CD8-positive, alpha-beta memory T cell (primary cell): Measurements from ENCODE around the gene CLPSL2. TPM values are rescaled to one million over a fixed set of nuclear protein-coding genes. Genes with fewer than 3 reads are reported as not detected.

ENCODE experiments used
- CTCF ChIA-PET: fragments of 350-600 bp; sonication (Branson Sonifier 250); formaldehyde crosslinking; loops from one replicate; lab custom pipeline; 2021; ENCODE audit warnings: antibody characterized with exemption; lab: Charles Lee
- POLR2A ChIA-PET: fragments of 350-600 bp; sonication (Branson Sonifier 250); formaldehyde crosslinking; loops from one replicate; lab custom pipeline; 2021; ENCODE audit warnings: antibody characterized with exemption; lab: Charles Lee
- DNase-seq, 5 donors: peaks; one replicate each; pipeline versions ENCODE4 v3.0.0 to v3.0.0-alpha.2; 2020 to 2022; ENCODE audit warnings: mixed read lengths in 1 of 5
- H3K27ac ChIP-seq: one replicate; pipeline ENCODE4 v1.7.0; 2013; ENCODE audit warnings: low read depth, mild to moderate bottlenecking, low read length, moderate library complexity
- H3K27me3 ChIP-seq: 2 replicates; pipeline ENCODE4 v1.7.0; 2013; ENCODE audit warnings: low read length, mild to moderate bottlenecking; ENCODE audit not compliant: insufficient read depth, poor library complexity, severe bottlenecking
- H3K36me3 ChIP-seq: 2 replicates; pipeline ENCODE4 v1.7.0; 2013; ENCODE audit warnings: mild to moderate bottlenecking, low read length, moderate library complexity; ENCODE audit not compliant: insufficient read depth
- H3K4me1 ChIP-seq: 2 replicates; pipeline ENCODE4 v1.7.0; 2013; ENCODE audit warnings: mild to moderate bottlenecking, low read length, moderate library complexity; ENCODE audit not compliant: insufficient read depth
- H3K4me3 ChIP-seq: 2 replicates; pipeline ENCODE4 v1.7.0; 2013; ENCODE audit warnings: mild to moderate bottlenecking, low read length
- H3K9me3 ChIP-seq: 2 replicates; pipeline ENCODE4 v1.7.0; 2013; ENCODE audit warnings: mild to moderate bottlenecking, low read length
- H3K27ac Mint-ChIP-seq, 8 donors: one replicate each; pipeline ENCODE4 v1.8.0; 2020 to 2021; ENCODE audit warnings: mixed read lengths in 8 of 8, mild to moderate bottlenecking in 6 of 8, inconsistent platforms in 3 of 8, moderate library complexity in 3 of 8
- H3K27me3 Mint-ChIP-seq, 2 donors: one replicate each; pipeline ENCODE4 v1.8.0; 2020 to 2021; ENCODE audit warnings: mixed read lengths in 2 of 2, mild to moderate bottlenecking in 1 of 2, moderate library complexity in 1 of 2
- H3K36me3 Mint-ChIP-seq, 3 donors: one replicate each; pipeline ENCODE4 v1.8.0; 2020 to 2021; ENCODE audit warnings: mixed read lengths in 3 of 3, inconsistent platforms in 1 of 3, mild to moderate bottlenecking in 1 of 3
- H3K4me1 Mint-ChIP-seq, 3 donors: one replicate each; pipeline ENCODE4 v1.8.0; 2020 to 2021; ENCODE audit warnings: mixed read lengths in 3 of 3, inconsistent platforms in 1 of 3, mild to moderate bottlenecking in 1 of 3
- H3K4me3 Mint-ChIP-seq, 7 donors: one replicate each; pipeline ENCODE4 v1.8.0; 2020 to 2021; ENCODE audit warnings: mixed read lengths in 7 of 7, mild to moderate bottlenecking in 6 of 7, moderate library complexity in 4 of 7, inconsistent platforms in 2 of 7
- H3K9me3 Mint-ChIP-seq, 5 donors: one replicate each; pipeline ENCODE4 v1.8.0; 2020 to 2022; ENCODE audit warnings: mixed read lengths in 5 of 5, mild to moderate bottlenecking in 3 of 5, moderate library complexity in 2 of 5, inconsistent platforms in 1 of 5
- polyA plus RNA-seq: library from polyadenylated mRNA; unstranded; fragments of 300-500 nt; fragmentation: Illumina TruSeq; gene quantifications from one replicate; pipeline ENCODE4 v1.2.3, GENCODE V29; 2021
- total RNA-seq, 2 experiments: library from RNA; stranded (reverse); gene quantifications; one replicate each; pipeline ENCODE4 v1.2.3, GENCODE V29; 2021

Gene CLPSL2
- total and polyA plus RNA-seq, 3 experiments from 2014 or later: not detected

GRCh38 chr6:35751594-35751993 is 24.8 kb upstream of the CLPSL2 start:
- no peak overlapping the region for H3K27ac ChIP-seq
- peaks cover 4 to 9% of the 10 kb centered on the region in 2 donors for H3K27me3 Mint-ChIP-seq
- H3K4me1 Mint-ChIP-seq: no peaks in the 10 kb centered on the region
- H3K4me3 Mint-ChIP-seq: no peak overlapping the region
- ChIA-PET POLR2A (interaction anchor here (0.6 kb wide), 1 partner anchor 169 kb away, joined by 3 read pairs; the partner anchor contains the start of gene SRPK1), CTCF (no interaction called here)
- no peaks in the 10 kb centered on the region for H3K27me3 ChIP-seq
- no peaks in the 10 kb centered on the region for H3K4me1 ChIP-seq
- DNase-seq: no peak
- H3K36me3 Mint-ChIP-seq: peaks cover 0 to 12% (median 3%) of the 10 kb centered on the region in 3 donors
- H3K9me3 Mint-ChIP-seq: peaks cover 2 to 7% (median 6%) of the 10 kb centered on the region in 5 donors
- H3K4me3 ChIP-seq: no peak overlapping the region
- no peaks in the 10 kb centered on the region for H3K9me3 ChIP-seq
- peak overlapping the region in 1 of 8 donors; percentile 3 for H3K27ac Mint-ChIP-seq
- no peaks in the 10 kb centered on the region for H3K36me3 ChIP-seq

DNA sequence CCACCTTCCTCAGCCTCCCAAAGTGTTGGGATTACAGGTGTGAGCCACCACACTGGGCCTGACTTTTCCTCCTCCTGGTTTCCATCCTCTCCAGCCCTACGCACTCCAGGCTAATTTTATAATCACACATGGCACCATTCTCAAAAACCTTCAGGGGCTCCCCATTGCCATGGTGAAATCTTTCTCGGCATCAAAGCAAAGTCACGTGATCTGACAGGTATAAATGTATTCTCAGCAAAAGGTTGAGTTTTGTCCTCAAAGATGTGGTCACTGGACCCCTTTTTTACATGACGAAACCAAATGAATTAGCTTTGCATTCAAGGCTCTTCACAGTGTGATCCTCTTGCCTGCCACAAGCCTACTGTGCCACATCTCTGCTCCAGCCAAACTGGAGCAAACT is 24.1 kb upstream of the CLPSL2 start:
- H3K27me3 Mint-ChIP-seq: peaks cover 5 to 10% of the 10 kb centered on the region in 2 donors
- DNase-seq: no peak
- H3K9me3 Mint-ChIP-seq: peaks cover 2 to 7% (median 6%) of the 10 kb centered on the region in 5 donors
- Histone ChIP-seq H3K36me3 (no peaks in the 10 kb centered on the region), H3K4me1 (no peaks in the 10 kb centered on the region), H3K4me3 (no peak overlapping the region), H3K27me3 (no peaks in the 10 kb centered on the region), H3K9me3 (no peaks in the 10 kb centered on the region), H3K27ac (no peak overlapping the region)
- H3K27ac Mint-ChIP-seq: no peak overlapping the region
- POLR2A ChIA-PET: no interaction called here
- CTCF ChIA-PET: no interaction called here
- no peak overlapping the region for H3K4me3 Mint-ChIP-seq
- no peaks in the 10 kb centered on the region for H3K4me1 Mint-ChIP-seq
- H3K36me3 Mint-ChIP-seq: peaks cover 0 to 8% (median 3%) of the 10 kb centered on the region in 3 donors

DNA sequence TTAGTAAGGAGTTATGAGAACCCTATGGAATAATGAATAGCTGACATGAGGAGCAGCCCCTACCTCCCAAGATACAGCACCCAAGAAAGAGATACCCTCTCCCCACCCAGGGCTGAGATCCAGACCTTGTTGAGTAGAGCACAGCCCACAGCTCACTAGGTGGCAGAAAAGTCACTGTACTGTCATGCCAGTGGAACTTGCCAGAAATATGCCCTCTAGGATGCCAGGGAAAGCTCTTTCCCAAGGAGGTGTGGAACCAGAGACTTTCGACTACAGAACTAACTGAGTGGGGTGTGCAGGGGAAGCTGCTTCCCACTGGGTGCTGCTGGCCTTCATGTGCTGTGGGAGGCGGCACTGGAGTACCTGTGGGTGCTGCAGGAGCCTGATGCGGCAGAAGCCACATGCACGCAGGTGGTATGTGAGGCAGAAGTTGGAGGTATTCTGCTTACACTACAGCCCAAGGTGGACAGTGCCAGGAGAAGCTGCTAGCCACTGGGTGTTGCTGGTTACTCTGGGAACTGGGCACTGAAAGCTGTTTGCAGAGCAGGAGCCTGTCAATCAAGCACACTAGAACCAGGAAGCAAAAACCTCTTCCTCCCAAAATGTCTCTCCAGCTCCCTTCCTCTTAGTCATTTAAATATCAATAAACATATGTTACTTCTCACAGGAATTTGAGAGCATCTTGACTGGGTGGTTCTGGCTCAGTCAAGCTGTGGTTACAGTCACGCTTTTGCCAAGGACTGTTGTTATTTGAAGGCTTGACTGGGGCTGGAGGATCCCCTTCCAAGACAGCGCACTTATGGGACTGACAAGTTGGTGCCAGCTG is 21.7 kb upstream of the CLPSL2 start:
- peaks cover 0 to 2% (median 0%) of the 10 kb centered on the region in 3 donors for H3K4me1 Mint-ChIP-seq
- H3K27me3 Mint-ChIP-seq: peaks cover 16 to 21% of the 10 kb centered on the region in 2 donors
- Histone ChIP-seq H3K9me3 (no peaks in the 10 kb centered on the region), H3K4me1 (no peaks in the 10 kb centered on the region), H3K36me3 (no peaks in the 10 kb centered on the region), H3K27me3 (no peaks in the 10 kb centered on the region), H3K27ac (no peak overlapping the region), H3K4me3 (no peak overlapping the region)
- no peak for DNase-seq
- no peaks in the 10 kb centered on the region for H3K36me3 Mint-ChIP-seq
- H3K27ac Mint-ChIP-seq: peak overlapping the region in 1 of 8 donors; percentile 17
- H3K4me3 Mint-ChIP-seq: no peak overlapping the region
- POLR2A ChIA-PET: no interaction called here
- H3K9me3 Mint-ChIP-seq: no peaks in the 10 kb centered on the region
- CTCF ChIA-PET: interaction anchor here (0.7 to 1.0 kb wide), 2 partner anchors 18 to 171 kb away, joined by 3 read pairs; partner anchors contain the start of gene ARMC12

- H3K27ac ChIP-seq: no peak overlapping the region
- POLR2A ChIA-PET: no interaction called here
- Mint-ChIP-seq H3K9me3 (no peaks in the 10 kb centered on the region), H3K4me1 (peaks cover 0 to 2% (median 0%) of the 10 kb centered on the region in 3 donors), H3K36me3 (no peaks in the 10 kb centered on the region), H3K27me3 (peaks cover 20 to 23% of the 10 kb centered on the region in 2 donors), H3K27ac (peak overlapping the region in 1 of 8 donors; percentile 75), H3K4me3 (no peak overlapping the region)
- no peak for DNase-seq
- CTCF ChIA-PET: no interaction called here
- H3K27me3 ChIP-seq: peaks cover 3% of the 10 kb centered on the region
- H3K9me3 ChIP-seq: no peaks in the 10 kb centered on the region
- H3K4me1 ChIP-seq: no peaks in the 10 kb centered on the region
- no peak overlapping the region for H3K4me3 ChIP-seq
- H3K36me3 ChIP-seq: no peaks in the 10 kb centered on the region
Observed at GRCh38 chr6:35755278-35755924, 21.0 kb upstream of the CLPSL2 start.

DNA sequence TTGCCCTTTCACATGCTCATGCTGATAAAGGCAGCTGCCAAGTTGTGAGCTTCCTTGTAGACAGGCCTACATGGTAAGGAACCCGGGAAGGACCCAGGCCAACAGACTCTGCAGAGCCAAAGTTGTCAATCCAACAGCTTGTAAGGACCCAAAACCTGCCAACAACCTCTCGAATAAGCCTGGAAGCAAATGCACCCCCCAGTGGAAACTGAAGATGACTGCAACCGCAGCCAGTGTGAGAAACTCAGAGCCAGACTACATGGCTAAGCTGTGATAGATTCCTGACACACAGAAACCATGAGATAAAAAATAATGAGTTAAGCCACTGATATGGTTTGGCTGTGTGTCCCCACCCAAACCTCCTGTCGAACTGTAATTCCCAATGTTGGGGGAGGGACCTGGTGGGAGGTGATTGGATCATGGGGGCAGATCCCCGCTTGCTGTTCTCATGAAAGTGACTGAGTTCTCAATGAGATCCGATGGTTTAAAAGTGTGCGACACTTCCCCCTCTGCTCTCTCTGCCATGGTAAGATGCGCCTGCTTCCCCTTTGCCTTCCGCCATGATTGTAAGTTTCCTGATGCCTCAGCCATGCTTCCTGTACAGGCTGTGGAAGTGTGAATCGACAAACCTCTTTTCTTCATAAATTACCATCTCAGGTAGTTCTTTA is 18.8 kb upstream of the CLPSL2 start:
- Histone ChIP-seq H3K9me3 (no peaks in the 10 kb centered on the region), H3K4me3 (no peak overlapping the region), H3K27me3 (peaks cover 5% of the 10 kb centered on the region), H3K4me1 (no peaks in the 10 kb centered on the region), H3K36me3 (no peaks in the 10 kb centered on the region), H3K27ac (no peak overlapping the region)
- ChIA-PET POLR2A (no interaction called here), CTCF (interaction anchor here (0.9 to 1.2 kb wide), 2 partner anchors 11 to 21 kb away, joined by 3 to 4 read pairs; partner anchors contain the start of gene ARMC12)
- H3K4me1 Mint-ChIP-seq: peaks cover 0 to 2% (median 0%) of the 10 kb centered on the region in 3 donors
- no peak overlapping the region for H3K4me3 Mint-ChIP-seq
- no peak for DNase-seq
- peaks cover 30 to 37% of the 10 kb centered on the region in 2 donors for H3K27me3 Mint-ChIP-seq
- no peaks in the 10 kb centered on the region for H3K36me3 Mint-ChIP-seq
- no peak overlapping the region for H3K27ac Mint-ChIP-seq
- H3K9me3 Mint-ChIP-seq: no peaks in the 10 kb centered on the region

DNA sequence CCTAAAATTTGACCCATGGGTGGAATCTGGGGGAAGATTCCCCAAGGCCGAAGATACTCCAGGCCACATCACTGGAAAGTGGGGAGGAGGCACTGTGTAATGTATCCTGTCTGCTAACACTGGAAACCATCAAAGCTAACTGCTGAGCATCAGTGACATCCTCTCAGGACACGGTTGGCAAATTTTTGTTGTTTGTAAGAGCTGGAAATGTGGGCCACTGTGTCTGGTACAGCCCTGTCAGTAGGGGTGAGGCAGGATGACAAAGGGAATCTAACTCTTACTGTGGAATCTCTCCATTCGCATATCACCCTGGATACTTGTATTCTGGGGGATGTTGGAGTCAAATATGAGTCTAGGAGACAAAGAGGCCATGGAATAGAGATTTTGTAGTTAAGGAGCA is 17.0 kb upstream of the CLPSL2 start:
- no peaks in the 10 kb centered on the region for H3K9me3 ChIP-seq
- Mint-ChIP-seq H3K9me3 (no peaks in the 10 kb centered on the region), H3K27ac (no peak overlapping the region), H3K27me3 (peaks cover 40 to 55% of the 10 kb centered on the region in 2 donors), H3K4me1 (peaks cover 0 to 8% (median 7%) of the 10 kb centered on the region in 3 donors), H3K4me3 (no peak overlapping the region), H3K36me3 (no peaks in the 10 kb centered on the region)
- DNase-seq: no peak
- H3K27ac ChIP-seq: no peak overlapping the region
- H3K27me3 ChIP-seq: peaks cover 9% of the 10 kb centered on the region
- POLR2A ChIA-PET: no interaction called here
- H3K4me1 ChIP-seq: no peaks in the 10 kb centered on the region
- CTCF ChIA-PET: no interaction called here
- H3K4me3 ChIP-seq: no peak overlapping the region
- H3K36me3 ChIP-seq: no peaks in the 10 kb centered on the region

DNA sequence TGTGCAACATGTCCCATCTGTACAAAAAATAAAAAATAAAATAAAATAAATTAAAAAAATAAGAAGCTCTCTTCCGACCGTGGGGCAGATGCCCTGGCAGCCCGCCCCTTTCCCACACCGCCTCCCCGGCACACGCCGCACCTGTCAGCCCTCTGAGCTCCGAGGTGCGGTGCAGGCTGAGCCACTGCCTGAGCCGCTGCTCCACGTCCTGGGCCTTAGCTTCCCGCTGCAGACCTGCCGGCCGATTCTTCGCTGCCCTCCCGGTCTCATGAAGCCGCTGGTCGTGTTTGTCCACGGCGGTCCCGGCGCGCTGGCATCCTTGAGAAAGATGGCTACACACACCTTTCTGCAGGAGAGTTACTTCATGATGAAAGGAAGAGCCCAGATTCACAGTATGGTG is 10.7 kb upstream of the CLPSL2 start:
- Mint-ChIP-seq H3K27me3 (peaks cover 33% of the 10 kb centered on the region in 2 donors), H3K27ac (no peak overlapping the region), H3K4me3 (no peak overlapping the region), H3K9me3 (no peaks in the 10 kb centered on the region), H3K4me1 (peaks cover 0 to 8% (median 8%) of the 10 kb centered on the region in 3 donors), H3K36me3 (no peaks in the 10 kb centered on the region)
- DNase-seq: no peak
- ChIA-PET POLR2A (no interaction called here), CTCF (no interaction called here)
- no peaks in the 10 kb centered on the region for H3K9me3 ChIP-seq
- no peaks in the 10 kb centered on the region for H3K4me1 ChIP-seq
- H3K4me3 ChIP-seq: no peak overlapping the region
- H3K36me3 ChIP-seq: no peaks in the 10 kb centered on the region
- peaks cover 6% of the 10 kb centered on the region for H3K27me3 ChIP-seq
- H3K27ac ChIP-seq: no peak overlapping the region
